Measurements from ENCODE around the gene FAM136A.

DNA sequence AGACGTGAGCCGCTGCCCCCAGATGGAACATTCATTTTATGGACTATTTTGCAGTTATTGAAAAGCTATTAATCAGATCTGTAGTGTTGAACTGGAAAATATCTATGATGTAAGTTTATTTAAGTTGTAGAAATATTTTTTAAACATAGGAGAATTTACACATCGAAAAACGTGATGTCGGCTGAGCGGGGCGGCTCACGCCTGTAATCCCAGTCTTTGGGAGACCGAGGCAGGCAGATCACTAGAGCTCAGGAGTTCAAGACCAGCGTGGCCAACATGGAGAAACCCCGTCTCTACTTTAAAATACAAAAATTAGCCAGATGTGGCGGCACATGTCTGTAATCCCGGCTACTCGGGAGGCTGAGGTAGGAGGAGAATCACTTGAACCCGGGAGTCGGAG is 51.4 kb downstream of the FAM136A start:
- TF ChIP-seq, protein P1, sequence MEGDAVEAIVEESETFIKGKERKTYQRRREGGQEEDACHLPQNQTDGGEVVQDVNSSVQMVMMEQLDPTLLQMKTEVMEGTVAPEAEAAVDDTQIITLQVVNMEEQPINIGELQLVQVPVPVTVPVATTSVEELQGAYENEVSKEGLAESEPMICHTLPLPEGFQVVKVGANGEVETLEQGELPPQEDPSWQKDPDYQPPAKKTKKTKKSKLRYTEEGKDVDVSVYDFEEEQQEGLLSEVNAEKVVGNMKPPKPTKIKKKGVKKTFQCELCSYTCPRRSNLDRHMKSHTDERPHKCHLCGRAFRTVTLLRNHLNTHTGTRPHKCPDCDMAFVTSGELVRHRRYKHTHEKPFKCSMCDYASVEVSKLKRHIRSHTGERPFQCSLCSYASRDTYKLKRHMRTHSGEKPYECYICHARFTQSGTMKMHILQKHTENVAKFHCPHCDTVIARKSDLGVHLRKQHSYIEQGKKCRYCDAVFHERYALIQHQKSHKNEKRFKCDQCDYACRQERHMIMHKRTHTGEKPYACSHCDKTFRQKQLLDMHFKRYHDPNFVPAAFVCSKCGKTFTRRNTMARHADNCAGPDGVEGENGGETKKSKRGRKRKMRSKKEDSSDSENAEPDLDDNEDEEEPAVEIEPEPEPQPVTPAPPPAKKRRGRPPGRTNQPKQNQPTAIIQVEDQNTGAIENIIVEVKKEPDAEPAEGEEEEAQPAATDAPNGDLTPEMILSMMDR (IDR thresholded peaks at IDR 0.05): no peak
- TF ChIP-seq TCF7L2 (IDR thresholded peaks at IDR 0.05; ENCODE audit: low read depth, low read length): no peak

All from Panc1 (cell line).